ENCODE measurements around the gene FAF2.

Gene FAF2

DNA sequence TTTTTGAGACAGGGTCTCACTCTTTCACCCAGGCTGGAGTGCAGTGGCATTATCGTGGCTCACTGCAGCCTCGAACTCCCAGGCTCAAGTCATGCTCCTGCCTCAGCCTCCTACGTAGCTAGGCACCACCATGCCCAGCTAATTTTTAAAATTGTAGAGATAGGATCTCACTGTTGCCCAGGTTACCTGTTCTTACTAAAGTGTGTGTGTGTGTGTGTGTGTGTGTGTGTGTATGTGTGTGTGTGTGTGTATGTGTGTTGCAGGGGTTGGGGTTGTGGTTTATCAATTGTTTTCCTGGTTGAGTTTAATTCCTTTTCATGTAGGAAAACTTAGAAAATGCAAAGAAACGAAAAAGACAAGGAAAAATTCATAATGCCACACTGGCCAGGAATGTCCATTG, 67.2 kb downstream of the FAF2 start:
- no peak overlapping the region for H3K4me3 ChIP-seq (ENCODE audit: low read length)
- TF ChIP-seq, protein P1, sequence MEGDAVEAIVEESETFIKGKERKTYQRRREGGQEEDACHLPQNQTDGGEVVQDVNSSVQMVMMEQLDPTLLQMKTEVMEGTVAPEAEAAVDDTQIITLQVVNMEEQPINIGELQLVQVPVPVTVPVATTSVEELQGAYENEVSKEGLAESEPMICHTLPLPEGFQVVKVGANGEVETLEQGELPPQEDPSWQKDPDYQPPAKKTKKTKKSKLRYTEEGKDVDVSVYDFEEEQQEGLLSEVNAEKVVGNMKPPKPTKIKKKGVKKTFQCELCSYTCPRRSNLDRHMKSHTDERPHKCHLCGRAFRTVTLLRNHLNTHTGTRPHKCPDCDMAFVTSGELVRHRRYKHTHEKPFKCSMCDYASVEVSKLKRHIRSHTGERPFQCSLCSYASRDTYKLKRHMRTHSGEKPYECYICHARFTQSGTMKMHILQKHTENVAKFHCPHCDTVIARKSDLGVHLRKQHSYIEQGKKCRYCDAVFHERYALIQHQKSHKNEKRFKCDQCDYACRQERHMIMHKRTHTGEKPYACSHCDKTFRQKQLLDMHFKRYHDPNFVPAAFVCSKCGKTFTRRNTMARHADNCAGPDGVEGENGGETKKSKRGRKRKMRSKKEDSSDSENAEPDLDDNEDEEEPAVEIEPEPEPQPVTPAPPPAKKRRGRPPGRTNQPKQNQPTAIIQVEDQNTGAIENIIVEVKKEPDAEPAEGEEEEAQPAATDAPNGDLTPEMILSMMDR (conservative IDR thresholded peaks at IDR 0.05; ENCODE audit: low read depth, low read length) = no peak
- no peak for DNase-seq (ENCODE audit: low read depth)

DNA sequence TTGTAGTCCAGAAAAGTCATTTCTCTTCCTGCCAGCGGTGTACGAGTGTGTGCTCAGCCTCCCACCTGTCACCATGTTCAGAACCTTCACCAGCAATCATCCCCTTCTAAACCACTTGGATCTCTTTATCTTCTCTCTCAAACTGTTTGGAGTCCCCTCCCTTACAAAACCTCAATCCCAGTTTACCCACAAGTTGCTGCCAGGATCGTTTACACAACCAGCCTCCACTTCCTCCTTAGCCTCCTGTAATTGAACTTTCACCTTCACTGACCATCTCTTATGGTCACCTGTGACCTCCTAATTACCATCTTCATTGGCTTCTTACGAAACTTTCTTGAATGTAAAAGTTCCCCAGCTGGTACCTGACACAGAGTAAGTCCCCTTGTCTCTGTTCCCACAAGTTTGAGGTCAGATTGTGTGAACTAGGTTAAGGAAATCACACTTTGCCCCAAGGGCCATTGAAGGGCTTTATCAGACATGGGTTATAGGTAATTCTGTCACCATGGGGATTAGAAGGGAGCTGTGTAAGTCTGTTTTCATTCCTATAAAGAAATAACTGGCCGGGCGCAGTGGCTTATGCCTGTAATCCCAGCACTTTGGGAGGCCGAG, 69.0 kb downstream of the FAF2 start:
- no peak overlapping the region for H3K4me3 ChIP-seq (ENCODE audit: low read length)
- no peak for DNase-seq (ENCODE audit: low read depth)
- TF ChIP-seq, protein P1 (conservative IDR thresholded peaks at IDR 0.05; ENCODE audit: low read depth, low read length) = no peak

GRCh38 chr5:176519810-176520720, 71.9 kb downstream of the FAF2 start:
- no peak for DNase-seq (ENCODE audit: low read depth)
- no peak overlapping the region for H3K4me3 ChIP-seq (ENCODE audit: low read length)
- TF ChIP-seq, protein P1 (conservative IDR thresholded peaks at IDR 0.05; ENCODE audit: low read depth, low read length) = no peak

DNA sequence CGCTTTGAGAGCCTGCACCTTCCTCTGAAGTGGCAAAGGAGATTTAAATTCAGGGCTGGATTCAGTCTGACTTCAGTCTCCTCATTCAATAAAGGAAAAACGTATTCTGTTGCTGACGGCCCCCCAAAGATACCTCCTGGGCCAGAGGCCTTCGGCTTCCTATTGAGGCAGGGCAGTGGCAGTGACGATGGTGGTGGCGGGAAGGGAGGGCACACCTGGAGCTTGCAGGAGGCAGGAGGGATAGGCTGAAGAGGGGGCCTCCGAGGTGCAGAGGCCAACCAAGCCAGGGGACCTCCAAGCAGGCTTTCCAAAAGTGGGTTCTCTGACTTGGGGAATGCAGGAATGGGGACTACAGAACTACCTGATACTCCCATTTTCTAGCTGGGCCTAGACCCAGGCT, 73.1 kb downstream of the FAF2 start:
- TF ChIP-seq, protein P1 (conservative IDR thresholded peaks at IDR 0.05; ENCODE audit: low read depth, low read length) = no peak

DNA sequence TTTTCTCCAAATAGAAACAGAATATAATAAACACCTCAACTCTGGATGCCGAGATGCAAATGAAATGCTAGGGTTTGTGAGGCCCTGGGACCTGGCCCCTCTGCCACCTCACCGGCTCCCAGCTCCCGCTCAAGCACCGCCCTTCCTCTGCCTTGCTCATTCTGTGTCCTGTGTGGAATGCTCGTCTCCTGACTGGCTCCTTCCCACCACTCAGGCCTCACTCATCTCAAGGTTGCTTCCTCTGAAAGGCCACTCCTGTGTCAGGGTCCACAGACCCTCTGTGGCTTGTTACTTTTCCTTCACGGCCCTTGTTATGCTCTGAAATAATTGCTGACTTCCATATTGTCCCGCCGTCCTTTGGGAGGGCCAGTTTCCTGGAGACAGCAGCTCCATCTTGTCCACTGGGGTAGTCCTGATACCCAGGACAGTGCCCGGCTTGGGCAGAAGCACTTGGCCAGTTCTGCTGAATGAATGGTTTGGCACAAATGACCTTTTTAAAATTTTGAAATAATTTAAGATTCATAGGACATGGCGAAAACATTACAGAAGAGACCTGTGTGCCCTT, 73.6 kb downstream of the FAF2 start:
- DNase-seq (ENCODE audit: low read depth) = no peak
- H3K4me3 ChIP-seq (ENCODE audit: low read length) = no peak overlapping the region
- TF ChIP-seq, protein P1 (conservative IDR thresholded peaks at IDR 0.05; ENCODE audit: low read depth, low read length) = no peak

More for the DNA sequence above, 73.1 kb downstream of the FAF2 start:
- H3K4me3 ChIP-seq (ENCODE audit: low read length) = no peak overlapping the region
- DNase-seq (ENCODE audit: low read depth) = no peak

GRCh38 chr5:176524138-176524537, 76.0 kb downstream of the FAF2 start:
- DNase-seq (ENCODE audit: low read depth) = no peak
- TF ChIP-seq, protein P1 (conservative IDR thresholded peaks at IDR 0.05; ENCODE audit: low read depth, low read length) = no peak
- no peak overlapping the region for H3K4me3 ChIP-seq (ENCODE audit: low read length)
